A673 (cell line): Measurements from ENCODE around the gene LDB2.

Experiments
- CTCF ChIP-seq: fragments of 300-800, 200-600 bp; sonication (generic); conservative IDR thresholded peaks from 2 replicates; pipeline ENCODE4 v1.5.1; 2017; ENCODE audit warnings: low read depth, mild to moderate bottlenecking, antibody characterized with exemption, low read length, moderate library complexity, mixed read lengths
- EZH2 ChIP-seq: fragments of 200-600 bp; sonication (generic); IDR thresholded peaks from 2 replicates; pipeline ENCODE4 v1.6.1; 2017; ENCODE audit warnings: borderline replicate concordance, low read depth, mild to moderate bottlenecking, mixed read lengths, antibody characterized with exemption, low read length; ENCODE audit not compliant: poor library complexity, severe bottlenecking

- TF ChIP-seq CTCF (no peak), EZH2 (no peak)
These were observed 300.4 kb downstream of the LDB2 start for GRCh38 chr4:16597845-16598596.
